ENCODE data around the gene LBX2.

Gene LBX2

GRCh38 chr2:74458132-74458937 lies 41.1 kb downstream of the LBX2 start, which contains the start of gene WBP1:
Gene WBP1, plus strand, starts transcription at chr2:74458438. Its CDS starts 165 bp downstream, at chr2:74458603.
- peak within 1 kb of the TSS; percentile 98 for H3K27ac ChIP-seq (ENCODE audit: low read depth, low read length)
- peak within 1 kb of the TSS; percentile 89 to 99 for H3K4me3 ChIP-seq (ENCODE audit: low read depth in 1 of 2, low read length in 2 of 2)
- peaks cover 39 to 53% of the 10 kb centered on the region in 2 donors for H3K4me1 ChIP-seq (ENCODE audit: control insufficient read depth in 1 of 2, insufficient read depth in 2 of 2, low read length in 2 of 2)
- no peaks in the 10 kb centered on the region for H3K9me3 ChIP-seq (ENCODE audit: control insufficient read depth in 1 of 2, low read length in 2 of 2)
- H3K9ac ChIP-seq (ENCODE audit: low read depth in 1 of 2, low read length in 2 of 2), result peak within 1 kb of the TSS; percentile 93 to 96
- H3K36me3 ChIP-seq (ENCODE audit: control insufficient read depth in 1 of 2, insufficient read depth in 2 of 2, low read length in 2 of 2), result peaks cover 11 to 25% of the 10 kb centered on the region in 2 donors
- no peaks in the 10 kb centered on the region for H3K27me3 ChIP-seq (ENCODE audit: control insufficient read depth in 1 of 2, insufficient read depth in 2 of 2, low read length in 2 of 2)

GRCh38 chr2:74457549-74458131 lies 41.8 kb downstream of the LBX2 start:
- Histone ChIP-seq H3K4me1 (ENCODE audit: control insufficient read depth in 1 of 2, insufficient read depth in 2 of 2, low read length in 2 of 2) (peaks cover 32 to 46% of the 10 kb centered on the region in 2 donors), H3K4me3 (ENCODE audit: low read depth in 1 of 2, low read length in 2 of 2) (peak overlapping the region; percentile 79 to 99), H3K9ac (ENCODE audit: low read depth in 1 of 2, low read length in 2 of 2) (peak overlapping the region; percentile 93 to 96), H3K27ac (ENCODE audit: low read depth, low read length) (peak overlapping the region; percentile 98), H3K36me3 (ENCODE audit: control insufficient read depth in 1 of 2, insufficient read depth in 2 of 2, low read length in 2 of 2) (peaks cover 8 to 20% of the 10 kb centered on the region in 2 donors), H3K9me3 (ENCODE audit: control insufficient read depth in 1 of 2, low read length in 2 of 2) (no peaks in the 10 kb centered on the region), H3K27me3 (ENCODE audit: control insufficient read depth in 1 of 2, insufficient read depth in 2 of 2, low read length in 2 of 2) (no peaks in the 10 kb centered on the region)

DNA sequence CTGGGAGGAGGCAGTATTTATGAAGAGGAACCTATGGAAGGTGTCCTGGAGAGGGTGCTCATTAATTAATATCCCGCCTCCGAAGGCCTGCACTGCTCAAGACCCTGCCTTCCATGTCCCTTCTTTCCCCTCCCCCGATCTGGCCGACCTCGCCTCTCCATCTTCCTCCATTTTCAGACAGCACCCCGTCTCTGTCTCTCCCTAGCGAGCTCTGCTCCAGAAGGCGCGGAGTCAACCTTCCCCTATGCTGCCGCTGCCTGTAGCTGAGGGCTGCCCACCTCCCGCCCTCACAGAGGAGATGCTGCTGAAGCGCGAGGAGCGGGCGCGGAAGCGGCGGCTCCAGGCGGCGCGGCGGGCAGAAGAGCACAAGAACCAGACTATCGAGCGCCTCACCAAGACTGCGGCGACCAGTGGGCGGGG lies 42.3 kb downstream of the LBX2 start:
- Histone ChIP-seq H3K36me3 (ENCODE audit: control insufficient read depth in 1 of 2, insufficient read depth in 2 of 2, low read length in 2 of 2) (peaks cover 3 to 15% of the 10 kb centered on the region in 2 donors), H3K9ac (ENCODE audit: low read depth in 1 of 2, low read length in 2 of 2) (peak overlapping the region; percentile 27 to 96), H3K4me3 (ENCODE audit: low read depth in 1 of 2, low read length in 2 of 2) (peak overlapping the region; percentile 79 to 99), H3K9me3 (ENCODE audit: control insufficient read depth in 1 of 2, low read length in 2 of 2) (no peaks in the 10 kb centered on the region), H3K27ac (ENCODE audit: low read depth, low read length) (peak overlapping the region; percentile 98), H3K4me1 (ENCODE audit: control insufficient read depth in 1 of 2, insufficient read depth in 2 of 2, low read length in 2 of 2) (peaks cover 28 to 41% of the 10 kb centered on the region in 2 donors), H3K27me3 (ENCODE audit: control insufficient read depth in 1 of 2, insufficient read depth in 2 of 2, low read length in 2 of 2) (no peaks in the 10 kb centered on the region)

DNA sequence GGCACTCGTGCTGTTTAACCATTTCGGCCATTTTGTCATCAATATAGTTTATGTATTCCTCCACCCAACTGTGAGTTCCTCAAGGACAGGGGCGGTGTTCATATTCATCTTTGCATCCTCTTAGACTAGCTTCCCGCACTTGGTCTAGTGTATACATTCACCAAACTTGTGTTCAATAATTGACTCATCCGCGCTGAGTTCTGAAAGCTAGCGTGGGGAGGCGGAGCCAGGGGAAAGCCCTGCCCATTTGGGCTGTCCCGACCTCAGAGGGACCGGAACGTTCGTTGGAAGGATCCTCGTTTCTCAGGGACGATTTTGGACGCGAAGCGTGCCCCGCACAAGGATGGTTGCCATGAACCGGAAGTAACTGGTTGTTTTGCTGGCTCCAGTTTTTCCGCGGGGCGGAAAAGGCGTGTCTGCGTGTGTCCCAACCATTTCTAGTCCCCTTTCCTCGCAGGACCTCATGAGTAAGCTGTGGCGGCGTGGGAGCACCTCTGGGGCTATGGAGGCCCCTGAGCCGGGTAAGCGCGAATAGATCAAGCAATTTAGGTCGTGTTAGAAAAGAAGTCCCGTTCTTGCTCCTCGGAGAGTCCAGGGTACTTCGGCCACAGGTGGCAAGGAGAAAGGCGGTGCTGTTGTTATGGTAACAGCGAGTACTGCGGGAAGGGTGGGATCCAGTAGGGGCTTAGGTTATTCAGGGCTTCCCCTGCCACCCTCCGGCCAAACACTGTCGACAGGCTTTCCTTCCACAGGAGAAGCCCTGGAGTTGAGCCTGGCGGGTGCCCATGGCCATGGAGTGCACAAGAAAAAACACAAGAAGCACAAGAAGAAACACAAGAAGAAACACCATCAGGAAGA lies 44.5 kb downstream of the LBX2 start, which contains the start of gene INO80B:
INO80B (plus strand) TSS at position 434 of the 858 bp plus-strand sequence; CDS start at position 464, 30 bp downstream.
- H3K4me3 ChIP-seq (ENCODE audit: low read depth in 1 of 2, low read length in 2 of 2), result peak within 1 kb of the TSS; percentile 84 to 85
- no peak within 1 kb of the TSS for H3K27ac ChIP-seq (ENCODE audit: low read depth, low read length)
- H3K36me3 ChIP-seq (ENCODE audit: control insufficient read depth in 1 of 2, insufficient read depth in 2 of 2, low read length in 2 of 2), result no peaks in the 10 kb centered on the region
- H3K9ac ChIP-seq (ENCODE audit: low read depth in 1 of 2, low read length in 2 of 2), result peak within 1 kb of the TSS; percentile 73 to 74
- no peaks in the 10 kb centered on the region for H3K9me3 ChIP-seq (ENCODE audit: control insufficient read depth in 1 of 2, low read length in 2 of 2)
- no peaks in the 10 kb centered on the region for H3K27me3 ChIP-seq (ENCODE audit: control insufficient read depth in 1 of 2, insufficient read depth in 2 of 2, low read length in 2 of 2)
- peaks cover 28 to 38% of the 10 kb centered on the region in 2 donors for H3K4me1 ChIP-seq (ENCODE audit: control insufficient read depth in 1 of 2, insufficient read depth in 2 of 2, low read length in 2 of 2)

GRCh38 chr2:74450570-74451190 lies 48.7 kb downstream of the LBX2 start:
- no peak overlapping the region for H3K27ac ChIP-seq (ENCODE audit: low read depth, low read length)
- H3K36me3 ChIP-seq (ENCODE audit: control insufficient read depth in 1 of 2, insufficient read depth in 2 of 2, low read length in 2 of 2), result no peaks in the 10 kb centered on the region
- peaks cover 6 to 16% of the 10 kb centered on the region in 2 donors for H3K4me1 ChIP-seq (ENCODE audit: control insufficient read depth in 1 of 2, insufficient read depth in 2 of 2, low read length in 2 of 2)
- H3K9me3 ChIP-seq (ENCODE audit: control insufficient read depth in 1 of 2, low read length in 2 of 2), result no peaks in the 10 kb centered on the region
- H3K9ac ChIP-seq (ENCODE audit: low read depth in 1 of 2, low read length in 2 of 2), result no peak overlapping the region
- H3K27me3 ChIP-seq (ENCODE audit: control insufficient read depth in 1 of 2, insufficient read depth in 2 of 2, low read length in 2 of 2), result no peaks in the 10 kb centered on the region
- H3K4me3 ChIP-seq (ENCODE audit: low read depth in 1 of 2, low read length in 2 of 2), result no peak overlapping the region

DNA sequence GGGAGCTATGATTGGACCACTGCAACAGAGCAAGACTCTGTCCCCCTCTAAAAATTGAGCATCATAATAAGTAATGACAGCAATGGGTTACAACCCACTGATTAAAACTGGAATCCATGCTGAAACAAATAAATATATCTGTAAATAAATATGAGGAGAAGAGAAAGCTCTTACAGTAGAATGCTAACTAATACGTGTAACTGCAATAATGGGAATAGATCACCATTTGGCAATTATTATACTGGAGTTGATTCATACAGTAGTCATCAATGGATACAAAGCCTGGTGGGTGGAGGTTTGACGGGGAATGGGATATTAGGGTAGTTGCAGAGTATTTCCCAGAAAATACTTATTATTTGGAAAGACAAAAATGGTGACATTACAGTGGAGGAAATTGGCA lies 50.6 kb downstream of the LBX2 start:
- Histone ChIP-seq H3K9ac (ENCODE audit: low read depth in 1 of 2, low read length in 2 of 2) (no peak overlapping the region), H3K36me3 (ENCODE audit: control insufficient read depth in 1 of 2, insufficient read depth in 2 of 2, low read length in 2 of 2) (no peaks in the 10 kb centered on the region), H3K27me3 (ENCODE audit: control insufficient read depth in 1 of 2, insufficient read depth in 2 of 2, low read length in 2 of 2) (no peaks in the 10 kb centered on the region)

More for the DNA sequence above, 50.6 kb downstream of the LBX2 start:
- Histone ChIP-seq H3K9me3 (ENCODE audit: control insufficient read depth in 1 of 2, low read length in 2 of 2) (no peaks in the 10 kb centered on the region), H3K27ac (ENCODE audit: low read depth, low read length) (no peak overlapping the region), H3K4me3 (ENCODE audit: low read depth in 1 of 2, low read length in 2 of 2) (no peak overlapping the region), H3K4me1 (ENCODE audit: control insufficient read depth in 1 of 2, insufficient read depth in 2 of 2, low read length in 2 of 2) (peaks cover 7 to 14% of the 10 kb centered on the region in 2 donors)
